GM12892 (cell line): ENCODE data around the gene SERINC3.
"Not testable (repeated sequence)": the region's sequence is repeated elsewhere in the genome, so short reads cannot be mapped to it uniquely, and the experiment has no call there.

ENCODE experiments used
- DNase-seq: peaks from one replicate; pipeline ENCODE4 v3.0.0; 2011; ENCODE audit not compliant: insufficient read length
- FAIRE-seq: peaks from 2 replicates; lab custom pipeline; 2011; peaks lifted over from hg19 to GRCh38; lab: Jason Lieb, UNC
- POLR2A ChIP-seq: IDR thresholded peaks from 2 replicates; pipeline ENCODE4 v1.6.1; 2011; ENCODE audit warnings: low read depth, low read length, control low read depth
- POLR2AphosphoS5 ChIP-seq: IDR thresholded peaks from 2 replicates; pipeline ENCODE4 v1.6.1; 2011; ENCODE audit warnings: low read depth, low read length, control low read depth
- TAF1 ChIP-seq: IDR thresholded peaks from 2 replicates; pipeline ENCODE4 v1.6.1; 2011; ENCODE audit warnings: low read depth, mild to moderate bottlenecking, control low read depth, low read length, borderline replicate concordance

Gene SERINC3

GRCh38 chr20:44485830-44486198 lies 36.1 kb downstream of the SERINC3 start:
- TF ChIP-seq POLR2AphosphoS5, result no peak
- DNase-seq (no peak), FAIRE-seq (no peak)

- no peak for FAIRE-seq
- TF ChIP-seq TAF1 (no peak), POLR2A (no peak), POLR2AphosphoS5 (no peak)
- no peak for DNase-seq
Measured at GRCh38 chr20:44485078-44485829, 36.6 kb downstream of the SERINC3 start.

- FAIRE-seq, result no peak
- TF ChIP-seq POLR2AphosphoS5 (no peak), POLR2A (no peak), TAF1 (no peak)
- DNase-seq, result no peak
Measured at GRCh38 chr20:44483112-44483511, 38.8 kb downstream of the SERINC3 start.

GRCh38 chr20:44481719-44482416 lies 40.0 kb downstream of the SERINC3 start:
- DNase-seq, result no peak
- no peak for FAIRE-seq
- TF ChIP-seq TAF1 (no peak), POLR2AphosphoS5 (no peak), POLR2A (no peak)

GRCh38 chr20:44480097-44480496 lies 41.8 kb downstream of the SERINC3 start:
- TF ChIP-seq POLR2AphosphoS5, result no peak
- TF ChIP-seq POLR2A, result no peak
- TF ChIP-seq TAF1, result no peak
- FAIRE-seq (no peak), DNase-seq (no peak)

GRCh38 chr20:44479643-44480042 lies 42.2 kb downstream of the SERINC3 start:
- FAIRE-seq, result no peak
- TF ChIP-seq POLR2A, result no peak
- no peak for TF ChIP-seq POLR2AphosphoS5
- no peak for TF ChIP-seq TAF1

GRCh38 chr20:44478206-44478605 lies 43.7 kb downstream of the SERINC3 start:
- TF ChIP-seq POLR2A (no peak), TAF1 (no peak), POLR2AphosphoS5 (no peak)
- no peak for FAIRE-seq
- DNase-seq, result no peak

More at GRCh38 chr20:44479643-44480042, 42.2 kb downstream of the SERINC3 start:
- no peak for DNase-seq

- DNase-seq, result no peak
- TF ChIP-seq POLR2A (no peak), TAF1 (no peak), POLR2AphosphoS5 (no peak)
- no peak for FAIRE-seq
Measured at GRCh38 chr20:44477151-44477550, 44.7 kb downstream of the SERINC3 start.

- peak; percentile 93 for FAIRE-seq
- TF ChIP-seq POLR2AphosphoS5, result peak; percentile 94
- TF ChIP-seq POLR2A, result peak; percentile 97
- TF ChIP-seq TAF1, result peak; percentile 83
- peak; percentile 92 for DNase-seq
Measured at GRCh38 chr20:44475694-44476560, 45.9 kb downstream of the SERINC3 start, which contains the start of gene TTPAL. Gene TTPAL (plus strand): TSS chr20:44475874. CDS start chr20:44480000, 4,126 bp downstream.

- FAIRE-seq (no peak), DNase-seq (no peak)
- no peak for TF ChIP-seq TAF1
Measured at GRCh38 chr20:44475372-44475693, 46.5 kb downstream of the SERINC3 start.

GRCh38 chr20:44472283-44472682 lies 49.6 kb downstream of the SERINC3 start:
- not testable (repeated sequence) for DNase-seq, FAIRE-seq
